H9 (cell line): ENCODE data around the gene CAND2. TPM values are rescaled to one million over a fixed set of nuclear protein-coding genes. Genes with fewer than 3 reads are reported as not detected.

Source experiments
- DNase-seq: peaks from one replicate; pipeline ENCODE4 v3.0.0-alpha.2; 2017
- H2AFZ ChIP-seq: one replicate; pipeline ENCODE4 v1.6.1; 2013; ENCODE audit warnings: mild to moderate bottlenecking, low read length, control low read depth, moderate library complexity
- H2AK5ac ChIP-seq: 2 replicates; pipeline ENCODE4 v1.6.1; 2013; ENCODE audit warnings: low read length, control low read depth, mixed read lengths; ENCODE audit not compliant: insufficient read length
- H2BK120ac ChIP-seq: one replicate; pipeline ENCODE4 v1.6.1; 2013; ENCODE audit warnings: low read depth, mild to moderate bottlenecking, low read length, control low read depth, inconsistent platforms; ENCODE audit not compliant: poor library complexity, severe bottlenecking
- H2BK12ac ChIP-seq: 2 replicates; pipeline ENCODE4 v1.6.1; 2013; ENCODE audit warnings: low read length, control low read depth, mixed read lengths, low read depth; ENCODE audit not compliant: insufficient read length
- H2BK15ac ChIP-seq: 2 replicates; pipeline ENCODE4 v1.6.1; 2013; ENCODE audit warnings: low read depth, low read length, control low read depth
- H2BK20ac ChIP-seq: one replicate; pipeline ENCODE4 v1.6.1; 2013; ENCODE audit warnings: low read depth, mild to moderate bottlenecking, low read length, control low read depth, inconsistent platforms; ENCODE audit not compliant: poor library complexity, severe bottlenecking
- H2BK5ac ChIP-seq: 2 replicates; pipeline ENCODE4 v1.6.1; 2013; ENCODE audit warnings: low read length, control low read depth, mixed read lengths; ENCODE audit not compliant: insufficient read length
- H3K14ac ChIP-seq: 2 replicates; pipeline ENCODE4 v1.6.1; 2013; ENCODE audit warnings: low read length, control low read depth; ENCODE audit not compliant: insufficient read depth
- H3K18ac ChIP-seq: 2 replicates; pipeline ENCODE4 v1.6.1; 2013; ENCODE audit warnings: low read depth, mild to moderate bottlenecking, mixed read lengths, low read length, control low read depth; ENCODE audit not compliant: insufficient read length
- H3K23ac ChIP-seq: 2 replicates; pipeline ENCODE4 v1.6.1; 2013; ENCODE audit warnings: low read length, control low read depth, mixed read lengths, low read depth; ENCODE audit not compliant: insufficient read length
- H3K23me2 ChIP-seq: 2 replicates; pipeline ENCODE4 v1.6.1; 2013; ENCODE audit warnings: low read depth, mild to moderate bottlenecking, mixed read lengths, low read length, control low read depth; ENCODE audit not compliant: insufficient read length, poor library complexity, severe bottlenecking
- H3K27ac ChIP-seq: 2 replicates; pipeline ENCODE4 v1.5.1; 2013; ENCODE audit warnings: low read length, control low read depth, mixed read lengths, low read depth; ENCODE audit not compliant: insufficient read length
- H3K27me3 ChIP-seq: 2 replicates; pipeline ENCODE4 v1.6.1; 2013; ENCODE audit warnings: low read length, control low read depth, inconsistent platforms; ENCODE audit not compliant: insufficient read depth
- H3K4ac ChIP-seq: 2 replicates; pipeline ENCODE4 v1.6.1; 2013; ENCODE audit warnings: low read depth, mild to moderate bottlenecking, control low read depth, inconsistent platforms, low read length, moderate library complexity
- H3K4me1 ChIP-seq: 2 replicates; pipeline ENCODE4 v1.6.1; 2013; ENCODE audit warnings: low read length, control low read depth, inconsistent platforms; ENCODE audit not compliant: insufficient read depth
- H3K4me2 ChIP-seq: 2 replicates; pipeline ENCODE4 v1.6.1; 2013; ENCODE audit warnings: low read length, control low read depth, mixed read lengths; ENCODE audit not compliant: insufficient read length, insufficient read depth
- H3K56ac ChIP-seq: 2 replicates; pipeline ENCODE4 v1.6.1; 2013; ENCODE audit warnings: low read depth, mild to moderate bottlenecking, mixed read lengths, low read length, control low read depth; ENCODE audit not compliant: insufficient read length
- H3K79me1 ChIP-seq: 2 replicates; pipeline ENCODE4 v1.6.1; 2013; ENCODE audit warnings: low read depth, mild to moderate bottlenecking, moderate library complexity, low read length, control low read depth, inconsistent platforms; ENCODE audit not compliant: insufficient read depth, poor library complexity, severe bottlenecking
- H3K79me2 ChIP-seq: 2 replicates; pipeline ENCODE4 v1.6.1; 2013; ENCODE audit warnings: low read length, control low read depth, inconsistent platforms; ENCODE audit not compliant: insufficient read depth
- H3K9ac ChIP-seq: 2 replicates; pipeline ENCODE4 v1.6.1; 2013; ENCODE audit warnings: low read length, control low read depth, mixed read lengths; ENCODE audit not compliant: insufficient read length; ENCODE audit errors: extremely low read depth
- H3K9me3 ChIP-seq: one replicate; pipeline ENCODE4 v1.6.1; 2013; ENCODE audit warnings: low read depth, low read length, inconsistent platforms; ENCODE audit not compliant: control insufficient read depth
- H3T11ph ChIP-seq: one replicate; pipeline ENCODE4 v1.6.1; 2013; ENCODE audit warnings: mild to moderate bottlenecking, low read length, control low read depth, inconsistent platforms
- H4K20me1 ChIP-seq: one replicate; pipeline ENCODE4 v1.6.1; 2013; ENCODE audit not compliant: control insufficient read depth, insufficient read length, insufficient read depth
- H4K5ac ChIP-seq: 2 replicates; pipeline ENCODE4 v1.6.1; 2013; ENCODE audit warnings: low read depth, mild to moderate bottlenecking, mixed read lengths, low read length, control low read depth; ENCODE audit not compliant: insufficient read length
- H4K8ac ChIP-seq: replicated peaks from 2 replicates; pipeline ENCODE4 v1.6.1; 2013; ENCODE audit warnings: low read length, control low read depth, mixed read lengths, low read depth; ENCODE audit not compliant: insufficient read length
- H4K91ac ChIP-seq: 2 replicates; pipeline ENCODE4 v1.6.1; 2013; ENCODE audit warnings: low read depth, mild to moderate bottlenecking, moderate library complexity, mixed read lengths, low read length, control low read depth; ENCODE audit not compliant: insufficient read length
- H3K27ac Mint-ChIP-seq, 3 experiments: 2 replicates in 2 of 3; 3 replicates in 1 of 3; pipeline ENCODE4 v1.8.0; 2020 to 2021; ENCODE audit warnings: mixed read lengths in 3 of 3, mild to moderate bottlenecking in 1 of 3, moderate library complexity in 1 of 3
- H3K27me3 Mint-ChIP-seq: 2 replicates; pipeline ENCODE4 v1.8.0; 2021; ENCODE audit warnings: low read depth, mild to moderate bottlenecking, moderate library complexity, mixed read lengths
- H3K36me3 Mint-ChIP-seq, 3 experiments: 2 replicates in 2 of 3; 3 replicates in 1 of 3; pipeline ENCODE4 v1.8.0; 2020 to 2021; ENCODE audit warnings: low read depth in 3 of 3, mixed read lengths in 3 of 3; ENCODE audit not compliant: insufficient read depth in 1 of 3
- H3K4me1 Mint-ChIP-seq, 2 experiments: 2 replicates each; pipeline ENCODE4 v1.8.0; 2020; ENCODE audit warnings: mixed read lengths in 2 of 2
- H3K4me3 Mint-ChIP-seq, 2 experiments: 2 replicates in 1 of 2; 3 replicates in 1 of 2; pipeline ENCODE4 v1.8.0; 2020 to 2021; ENCODE audit warnings: mild to moderate bottlenecking in 2 of 2, mixed read lengths in 2 of 2, moderate library complexity in 1 of 2
- H3K9me3 Mint-ChIP-seq, 2 experiments: 2 replicates in 1 of 2; 3 replicates in 1 of 2; pipeline ENCODE4 v1.8.0; 2020; ENCODE audit warnings: mild to moderate bottlenecking in 2 of 2, mixed read lengths in 2 of 2, moderate library complexity in 1 of 2
- WGBS: extraction: QIAGEN DNeasy Blood & Tissue Kit; methylation state at CpG from one replicate; pipeline ENCODE4 v1.1.7; 2013; ENCODE audit warnings: missing lambda C conversion rate, low lambda C conversion rate, mixed read lengths; ENCODE audit not compliant: insufficient read length; ENCODE audit errors: extremely low coverage; 5-methylcytosine and 5-hydroxymethylcytosine counted together
- total RNA-seq: library from RNA; stranded (reverse); gene quantifications from 2 replicates; pipeline ENCODE4 v1.2.1, GENCODE V29; 2021
- TF ChIP-seq, protein P1 (sequence below): fragments of 200-600 bp; sonication (generic); conservative IDR thresholded peaks from 3 replicates; pipeline ENCODE4 v1.8.0; 2021; ENCODE audit warnings: antibody characterized with exemption, mild to moderate bottlenecking

CAND2 gene
- total RNA-seq, 1 experiment from 2014 or later: 10.7 TPM

DNA sequence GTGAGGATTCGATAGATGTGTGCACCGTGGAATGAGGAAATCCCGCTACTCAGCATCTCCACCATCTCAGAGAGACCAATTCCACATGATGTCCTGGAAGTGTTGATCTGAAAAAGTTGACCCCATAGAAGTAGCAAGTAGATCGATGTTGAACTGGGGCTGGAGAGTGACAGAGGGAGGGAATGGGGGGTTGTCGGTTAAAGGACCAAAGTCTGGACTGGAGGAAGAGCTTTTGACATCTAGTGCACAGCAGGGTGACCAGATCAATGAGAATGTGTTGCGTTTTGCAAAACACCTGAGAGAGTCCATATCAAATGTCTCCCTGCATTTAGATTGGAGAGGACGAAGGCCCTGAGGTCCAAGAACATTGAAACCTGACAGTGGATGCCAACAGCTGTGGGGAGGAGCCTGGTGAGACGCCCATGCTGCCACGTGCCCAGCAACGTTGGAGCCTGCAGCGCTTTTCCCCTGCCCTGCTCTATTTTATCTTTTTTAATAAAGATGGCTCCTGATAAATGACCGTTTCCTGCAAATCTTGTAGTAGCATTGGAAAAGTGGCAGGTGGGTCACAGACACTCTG lies 75.0 kb downstream of the CAND2 start:
- no peak overlapping the region for H2BK12ac ChIP-seq
- TF ChIP-seq, protein P1, sequence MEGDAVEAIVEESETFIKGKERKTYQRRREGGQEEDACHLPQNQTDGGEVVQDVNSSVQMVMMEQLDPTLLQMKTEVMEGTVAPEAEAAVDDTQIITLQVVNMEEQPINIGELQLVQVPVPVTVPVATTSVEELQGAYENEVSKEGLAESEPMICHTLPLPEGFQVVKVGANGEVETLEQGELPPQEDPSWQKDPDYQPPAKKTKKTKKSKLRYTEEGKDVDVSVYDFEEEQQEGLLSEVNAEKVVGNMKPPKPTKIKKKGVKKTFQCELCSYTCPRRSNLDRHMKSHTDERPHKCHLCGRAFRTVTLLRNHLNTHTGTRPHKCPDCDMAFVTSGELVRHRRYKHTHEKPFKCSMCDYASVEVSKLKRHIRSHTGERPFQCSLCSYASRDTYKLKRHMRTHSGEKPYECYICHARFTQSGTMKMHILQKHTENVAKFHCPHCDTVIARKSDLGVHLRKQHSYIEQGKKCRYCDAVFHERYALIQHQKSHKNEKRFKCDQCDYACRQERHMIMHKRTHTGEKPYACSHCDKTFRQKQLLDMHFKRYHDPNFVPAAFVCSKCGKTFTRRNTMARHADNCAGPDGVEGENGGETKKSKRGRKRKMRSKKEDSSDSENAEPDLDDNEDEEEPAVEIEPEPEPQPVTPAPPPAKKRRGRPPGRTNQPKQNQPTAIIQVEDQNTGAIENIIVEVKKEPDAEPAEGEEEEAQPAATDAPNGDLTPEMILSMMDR: no peak
- no peak overlapping the region for H3K14ac ChIP-seq
- peaks cover 14 to 20% of the 10 kb centered on the region in 2 experiments for H3K4me1 Mint-ChIP-seq
- DNase-seq: no peak
- H3K18ac ChIP-seq: no peak overlapping the region
- H3K56ac ChIP-seq: no peak overlapping the region
- no peaks in the 10 kb centered on the region for H3K79me1 ChIP-seq
- no peak overlapping the region for H2BK20ac ChIP-seq
- H2BK15ac ChIP-seq: no peak overlapping the region
- H4K5ac ChIP-seq: no peak overlapping the region
- H3K9me3 ChIP-seq: no peaks in the 10 kb centered on the region
- no peak overlapping the region for H3K4me3 Mint-ChIP-seq
- H3K4me1 ChIP-seq: no peaks in the 10 kb centered on the region; the same call in 1 of the 2 replicates
- no peaks in the 10 kb centered on the region for H3K36me3 Mint-ChIP-seq
- no peak overlapping the region for H2AFZ ChIP-seq
- H2BK5ac ChIP-seq: no peak overlapping the region
- H3K9ac ChIP-seq: no peak overlapping the region
- no peak overlapping the region for H3T11ph ChIP-seq
- H3K27me3 Mint-ChIP-seq: peaks cover 82% of the 10 kb centered on the region
- H4K91ac ChIP-seq: no peak overlapping the region
- no peak overlapping the region for H3K4ac ChIP-seq
- H3K4me2 ChIP-seq: no peak overlapping the region
- H4K20me1 ChIP-seq: no peaks in the 10 kb centered on the region
- no peaks in the 10 kb centered on the region for H3K9me3 Mint-ChIP-seq
- H4K8ac ChIP-seq: no peak overlapping the region
- WGBS: no CpG with 5 or more reads among the region's 12 CpGs
- H3K27ac Mint-ChIP-seq: no peak overlapping the region
- no peak overlapping the region for H3K23ac ChIP-seq
- no peaks in the 10 kb centered on the region for H3K79me2 ChIP-seq
- H2AK5ac ChIP-seq: no peak overlapping the region
- no peaks in the 10 kb centered on the region for H3K27me3 ChIP-seq
- peaks cover 9% of the 10 kb centered on the region for H3K23me2 ChIP-seq
- no peak overlapping the region for H2BK120ac ChIP-seq
- no peak overlapping the region for H3K27ac ChIP-seq
